Measurements from ENCODE around the gene FADS3.

Gene FADS3

GRCh38 chr11:61839742-61840141 is 51.6 kb downstream of the FADS3 start:
- TF ChIP-seq CTCF (IDR thresholded peaks at IDR 0.05; ENCODE audit: low read depth, low read length) = no peak
- no peak overlapping the region for H3K4me3 ChIP-seq (ENCODE audit: low read depth, low read length)
- in situ Hi-C loops (cut with HindIII; ENCODE audit: low sequenced_read_pairs) = no loop called here
- no peak for DNase-seq (ENCODE audit: low read depth, low spot score)

- H3K4me3 ChIP-seq (ENCODE audit: low read depth, low read length) = no peak overlapping the region
- TF ChIP-seq CTCF (IDR thresholded peaks at IDR 0.05; ENCODE audit: low read depth, low read length) = no peak
- DNase-seq (ENCODE audit: low read depth, low spot score) = no peak
- in situ Hi-C loops (cut with HindIII; ENCODE audit: low sequenced_read_pairs) = no loop called here
These were observed 52.4 kb downstream of the FADS3 start for GRCh38 chr11:61838921-61839320.

- in situ Hi-C loops (cut with HindIII; ENCODE audit: low sequenced_read_pairs) = no loop called here
- no peak for DNase-seq (ENCODE audit: low read depth, low spot score)
- TF ChIP-seq CTCF (IDR thresholded peaks at IDR 0.05; ENCODE audit: low read depth, low read length) = no peak
- no peak overlapping the region for H3K4me3 ChIP-seq (ENCODE audit: low read depth, low read length)
These were observed 52.8 kb downstream of the FADS3 start for GRCh38 chr11:61838501-61838900.

GRCh38 chr11:61837411-61838005 is 53.8 kb downstream of the FADS3 start:
- H3K4me3 ChIP-seq (ENCODE audit: low read depth, low read length) = no peak overlapping the region
- no peak for TF ChIP-seq CTCF (IDR thresholded peaks at IDR 0.05; ENCODE audit: low read depth, low read length)
- DNase-seq (ENCODE audit: low read depth, low spot score) = no peak
- in situ Hi-C loops (cut with HindIII; ENCODE audit: low sequenced_read_pairs) = no loop called here

- DNase-seq (ENCODE audit: low read depth, low spot score) = no peak
- TF ChIP-seq CTCF (IDR thresholded peaks at IDR 0.05; ENCODE audit: low read depth, low read length) = no peak
- no peak overlapping the region for H3K4me3 ChIP-seq (ENCODE audit: low read depth, low read length)
- in situ Hi-C loops (cut with HindIII; ENCODE audit: low sequenced_read_pairs) = no loop called here
These were observed 55.2 kb downstream of the FADS3 start for GRCh38 chr11:61836193-61836592.

GRCh38 chr11:61834278-61835048 is 56.9 kb downstream of the FADS3 start:
- DNase-seq (ENCODE audit: low read depth, low spot score) = peak; percentile 76
- in situ Hi-C loops (cut with HindIII; ENCODE audit: low sequenced_read_pairs) = no loop called here
- no peak overlapping the region for H3K4me3 ChIP-seq (ENCODE audit: low read depth, low read length)
- no peak for TF ChIP-seq CTCF (IDR thresholded peaks at IDR 0.05; ENCODE audit: low read depth, low read length)
